HFF-Myc (cell line): ENCODE measurements around the gene MTMR2.

Experiments
- DNase-seq: peaks from one replicate; pipeline ENCODE4 v3.0.0-alpha.2; 2011; ENCODE audit warnings: low read depth; ENCODE audit errors: extremely low read depth
- H3K4me3 ChIP-seq: replicated peaks from 2 replicates; pipeline ENCODE4 v1.5.1; 2011; ENCODE audit warnings: low read depth, mild to moderate bottlenecking, control low read depth, low read length
- CTCF ChIP-seq: IDR thresholded peaks from 2 replicates; pipeline ENCODE4 v1.5.1; 2012; ENCODE audit warnings: mild to moderate bottlenecking, low read depth, low read length, control low read depth; ENCODE audit errors: missing control alignments

MTMR2 gene

GRCh38 chr11:95923728-95924413 is at the start of gene MTMR2:
Gene MTMR2, minus strand, starts transcription at chr11:95924107. Its CDS starts 153 bp downstream, at chr11:95923954.
- no peak for DNase-seq

GRCh38 chr11:95972060-95972459 is 48.2 kb upstream of the MTMR2 start:
- DNase-seq = no peak
- no peak overlapping the region for H3K4me3 ChIP-seq
- no peak for TF ChIP-seq CTCF

More at GRCh38 chr11:95923728-95924413, at the start of gene MTMR2:
- H3K4me3 ChIP-seq = peak within 1 kb of the TSS; percentile 97
- no peak for TF ChIP-seq CTCF

GRCh38 chr11:95968585-95968984 is 44.7 kb upstream of the MTMR2 start:
- no peak overlapping the region for H3K4me3 ChIP-seq
- DNase-seq = no peak
- peak; percentile 20 for TF ChIP-seq CTCF

- DNase-seq = no peak
- H3K4me3 ChIP-seq = no peak overlapping the region
- no peak for TF ChIP-seq CTCF
Observed at GRCh38 chr11:95964281-95964680, 40.4 kb upstream of the MTMR2 start.

GRCh38 chr11:95961758-95962157 is 37.9 kb upstream of the MTMR2 start:
- no peak for TF ChIP-seq CTCF
- no peak overlapping the region for H3K4me3 ChIP-seq
- DNase-seq = no peak

GRCh38 chr11:95950905-95951304 is 27.0 kb upstream of the MTMR2 start:
- H3K4me3 ChIP-seq = no peak overlapping the region
- DNase-seq = no peak
- no peak for TF ChIP-seq CTCF

- TF ChIP-seq CTCF = no peak
- no peak overlapping the region for H3K4me3 ChIP-seq
- DNase-seq = no peak
Observed at GRCh38 chr11:95948637-95949036, 24.7 kb upstream of the MTMR2 start.
